ENCODE results near the gene RAB3IL1.

- TF ChIP-seq ARID4B (CRISPR knock-in tag; IDR thresholded peaks at IDR 0.05), result no peak
- TF ChIP-seq ATF6 (CRISPR knock-in tag; IDR thresholded peaks at IDR 0.05), result no peak
Measured at GRCh38 chr11:61905067-61905696, 12.2 kb downstream of the RAB3IL1 start.

Measured in K562 (cell line).